Esophagus (tissue), 2 donors: ENCODE measurements around the gene CDK9. TPM values are rescaled to one million over a fixed set of nuclear protein-coding genes. Genes with fewer than 3 reads are reported as not detected.

ENCODE experiments used
- H3K27ac ChIP-seq, 2 donors: one replicate each; pipeline ENCODE4 v1.5.1; 2013; ENCODE audit warnings: low read depth in 2 of 2, mild to moderate bottlenecking in 2 of 2, inconsistent platforms in 1 of 2, low read length in 1 of 2, moderate library complexity in 1 of 2
- H3K27me3 ChIP-seq, 2 donors: one replicate each; pipeline ENCODE4 v1.6.1; 2013; ENCODE audit warnings: low read length in 2 of 2, control low read depth in 1 of 2, mild to moderate bottlenecking in 1 of 2; ENCODE audit not compliant: insufficient read depth in 2 of 2, control insufficient read depth in 1 of 2
- H3K36me3 ChIP-seq, 2 donors: one replicate each; pipeline ENCODE4 v1.6.1; 2013; ENCODE audit warnings: low read length in 1 of 2; ENCODE audit not compliant: control insufficient read depth in 2 of 2, insufficient read depth in 2 of 2
- H3K4me1 ChIP-seq, 2 donors: one replicate each; pipeline ENCODE4 v1.6.1; 2013; ENCODE audit warnings: low read length in 1 of 2; ENCODE audit not compliant: control insufficient read depth in 2 of 2, insufficient read depth in 2 of 2
- H3K4me3 ChIP-seq, 2 donors: one replicate each; pipeline ENCODE4 v1.5.1; 2013; ENCODE audit warnings: low read length in 2 of 2, mild to moderate bottlenecking in 2 of 2, low read depth in 1 of 2, moderate library complexity in 1 of 2
- H3K9me3 ChIP-seq, 2 donors: one replicate each; pipeline ENCODE4 v1.6.1; 2013; ENCODE audit warnings: mild to moderate bottlenecking in 2 of 2, low read depth in 1 of 2, low read length in 1 of 2, moderate library complexity in 1 of 2; ENCODE audit not compliant: control insufficient read depth in 2 of 2, insufficient read depth in 1 of 2
- WGBS, 2 donors: extraction: QIAGEN DNeasy Blood & Tissue Kit; methylation state at CpG; one replicate each; pipeline ENCODE4 v1.1.7; 2013; 5-methylcytosine and 5-hydroxymethylcytosine counted together
- polyA plus RNA-seq, 2 donors: library from polyadenylated mRNA; stranded (reverse); fragments of 200-250 nt; gene quantifications; one replicate each; pipeline ENCODE4 v1.2.3, GENCODE V29; 2013
- donor health status: healthy with polysubstance abuse.
- donor health status: Bipolar disorder and iron deficiency.

CDK9 gene
- polyA plus RNA-seq, 2 donors, result 34.2 to 44.2 TPM

GRCh38 chr9:127810378-127811187 is 24.7 kb downstream of the CDK9 start:
- peak overlapping the region; percentile 63 to 83 for H3K27ac ChIP-seq

GRCh38 chr9:127812011-127812410 is 26.2 kb downstream of the CDK9 start:
- Histone ChIP-seq H3K4me3 (no peak overlapping the region), H3K27ac (no peak overlapping the region), H3K27me3 (no peaks in the 10 kb centered on the region), H3K4me1 (peaks cover 4 to 14% of the 10 kb centered on the region in 2 donors), H3K36me3 (peaks cover 19 to 49% of the 10 kb centered on the region in 2 donors), H3K9me3 (no peaks in the 10 kb centered on the region)
- WGBS, 2 donors, result 91 to 94% methylated on average over 6 of the region's 6 CpGs

More at GRCh38 chr9:127810378-127811187, 24.7 kb downstream of the CDK9 start:
- 93 to 94% methylated on average over 10 of the region's 10 CpGs for WGBS, 2 donors
- Histone ChIP-seq H3K36me3 (peaks cover 19 to 47% of the 10 kb centered on the region in 2 donors), H3K9me3 (no peaks in the 10 kb centered on the region), H3K4me1 (peaks cover 4 to 14% of the 10 kb centered on the region in 2 donors), H3K4me3 (no peak overlapping the region), H3K27me3 (no peaks in the 10 kb centered on the region)

- Histone ChIP-seq H3K27me3 (no peaks in the 10 kb centered on the region), H3K9me3 (no peaks in the 10 kb centered on the region), H3K4me1 (peaks cover 4 to 14% of the 10 kb centered on the region in 2 donors), H3K27ac (no peak overlapping the region), H3K4me3 (no peak overlapping the region), H3K36me3 (peaks cover 23 to 49% of the 10 kb centered on the region in 2 donors)
- WGBS, 2 donors, result 90 to 93% methylated on average over 19 of the region's 19 CpGs
Measured at GRCh38 chr9:127812936-127813675, 27.3 kb downstream of the CDK9 start.

- no peak overlapping the region for H3K27ac ChIP-seq
- no peak overlapping the region for H3K4me3 ChIP-seq
- H3K9me3 ChIP-seq, result no peaks in the 10 kb centered on the region
- H3K36me3 ChIP-seq, result peaks cover 23 to 46% of the 10 kb centered on the region in 2 donors
- peaks cover 4 to 14% of the 10 kb centered on the region in 2 donors for H3K4me1 ChIP-seq
- 74 to 76% methylated on average over 9 of the region's 9 CpGs for WGBS, 2 donors
- H3K27me3 ChIP-seq, result no peaks in the 10 kb centered on the region
Measured at GRCh38 chr9:127813686-127814226, 27.9 kb downstream of the CDK9 start.

DNA sequence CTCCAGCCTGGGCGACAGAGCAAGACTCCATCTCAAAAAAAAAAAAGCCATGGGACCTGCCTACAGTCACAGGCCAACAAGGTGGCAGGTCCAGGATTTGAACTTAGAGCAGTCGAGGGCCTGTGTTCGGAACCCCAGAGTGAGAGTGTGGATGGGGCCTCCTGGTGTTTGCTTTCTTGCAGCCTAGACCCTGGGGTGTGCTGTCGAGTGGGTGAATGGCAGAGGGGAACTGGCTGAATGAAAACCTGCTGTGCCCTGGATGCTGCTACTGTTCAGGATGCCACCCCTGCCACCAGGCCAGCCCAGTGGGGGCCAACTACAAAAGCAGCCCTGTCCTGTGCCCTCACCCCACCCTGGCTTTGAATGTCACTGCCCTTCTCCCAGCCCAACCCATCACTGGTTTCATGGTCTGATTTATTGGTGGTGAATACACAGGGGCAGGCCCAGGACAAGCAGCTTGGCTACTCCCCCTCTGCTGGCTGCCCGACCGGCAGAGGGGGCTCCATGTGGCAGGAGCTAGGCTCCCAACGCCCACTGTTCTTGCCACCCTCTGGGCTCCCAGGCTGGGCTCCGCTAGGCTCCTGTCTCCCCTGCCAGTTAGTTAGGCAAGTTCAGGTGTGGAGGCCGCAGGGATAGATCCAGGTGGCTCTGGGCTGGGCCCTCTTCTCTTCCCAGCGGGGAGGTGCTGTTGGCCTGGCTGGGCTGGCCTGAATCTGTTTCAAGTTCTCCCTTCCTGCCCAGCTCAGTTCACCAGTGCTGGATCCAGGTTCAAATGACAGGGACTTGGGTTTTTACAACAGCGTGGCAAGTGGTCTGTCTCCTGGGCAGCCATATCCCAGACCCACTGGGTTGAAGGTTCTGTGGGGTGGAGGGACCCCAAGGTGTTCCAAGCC is 29.0 kb downstream of the CDK9 start:
- WGBS, 2 donors, result 87 to 91% methylated on average over 10 to 11 of the region's 11 CpGs
- Histone ChIP-seq H3K9me3 (no peaks in the 10 kb centered on the region), H3K36me3 (peaks cover 23 to 46% of the 10 kb centered on the region in 2 donors), H3K27me3 (no peaks in the 10 kb centered on the region), H3K4me1 (peaks cover 2 to 10% of the 10 kb centered on the region in 2 donors), H3K4me3 (no peak overlapping the region), H3K27ac (no peak overlapping the region)

GRCh38 chr9:127815512-127816361 is 29.9 kb downstream of the CDK9 start:
- WGBS, 2 donors, result 87 to 89% methylated on average over 31 to 33 of the region's 33 CpGs
- Histone ChIP-seq H3K4me1 (peaks cover 2 to 3% of the 10 kb centered on the region in 2 donors), H3K27ac (no peak overlapping the region), H3K4me3 (no peak overlapping the region), H3K27me3 (no peaks in the 10 kb centered on the region), H3K9me3 (no peaks in the 10 kb centered on the region), H3K36me3 (peaks cover 23 to 40% of the 10 kb centered on the region in 2 donors)

- peaks cover 23 to 40% of the 10 kb centered on the region in 2 donors for H3K36me3 ChIP-seq
- H3K9me3 ChIP-seq, result no peaks in the 10 kb centered on the region
- H3K27ac ChIP-seq, result no peak overlapping the region
- WGBS, 2 donors, result 70% methylated on average over 3 of the region's 3 CpGs
- H3K27me3 ChIP-seq, result no peaks in the 10 kb centered on the region
- H3K4me3 ChIP-seq, result no peak overlapping the region
- peaks cover 1 to 2% of the 10 kb centered on the region in 2 donors for H3K4me1 ChIP-seq
Measured at GRCh38 chr9:127816362-127816725, 30.5 kb downstream of the CDK9 start.

GRCh38 chr9:127816728-127817127 is 30.9 kb downstream of the CDK9 start:
- Histone ChIP-seq H3K4me1 (peaks cover 1 to 2% of the 10 kb centered on the region in 2 donors), H3K27me3 (no peaks in the 10 kb centered on the region), H3K4me3 (no peak overlapping the region), H3K27ac (no peak overlapping the region), H3K36me3 (peaks cover 23 to 40% of the 10 kb centered on the region in 2 donors), H3K9me3 (no peaks in the 10 kb centered on the region)
- WGBS, 2 donors, result 86 to 88% methylated on average over 8 of the region's 8 CpGs
